Measurements from ENCODE around the gene EXOC6B. TPM values are rescaled to one million over a fixed set of nuclear protein-coding genes. Genes with fewer than 3 reads are reported as not detected.

The EXOC6B gene
- total and polyA plus RNA-seq, 8 donors: 3.4 to 57.2 (median 27.1) TPM

GRCh38 chr2:72330652-72331051 lies 495.2 kb downstream of the EXOC6B start:
- DNase-seq: peak in 1 of 2 donors; percentile 12
- TF ChIP-seq CTCF (IDR thresholded peaks at IDR 0.05) (no peak), POLR2AphosphoS5 (IDR thresholded peaks at IDR 0.05) (no peak), EP300 (IDR thresholded peaks at IDR 0.05) (no peak), POLR2A (IDR thresholded peaks at IDR 0.05) (no peak)
- Histone ChIP-seq H3K4me1 (no peaks in the 10 kb centered on the region), H3K36me3 (no peaks in the 10 kb centered on the region), H3K27me3 (no peaks in the 10 kb centered on the region), H3K27ac (no peak overlapping the region), H3K4me3 (no peak overlapping the region), H3K9me3 (no peaks in the 10 kb centered on the region)
- 78 to 100% (median 86%) methylated on average over 1 of the region's 1 CpG for WGBS, 5 donors
- intact Hi-C loops (cut with DNase I; ENCODE audit: low total_unique reads): no loop called here

- no peaks in the 10 kb centered on the region for H3K9me3 ChIP-seq
- H3K27ac ChIP-seq: no peak overlapping the region
- H3K27me3 ChIP-seq: no peaks in the 10 kb centered on the region
- no peaks in the 10 kb centered on the region for H3K36me3 ChIP-seq
- TF ChIP-seq EP300 (IDR thresholded peaks at IDR 0.05): no peak
- TF ChIP-seq POLR2A (IDR thresholded peaks at IDR 0.05): no peak
- no peak for TF ChIP-seq POLR2AphosphoS5 (IDR thresholded peaks at IDR 0.05)
- intact Hi-C loops (cut with DNase I; ENCODE audit: low total_unique reads): no loop called here
- no peak overlapping the region for H3K4me3 ChIP-seq
- H3K4me1 ChIP-seq: no peaks in the 10 kb centered on the region
- WGBS, 5 donors: 90 to 100% (median 93%) methylated on average over 3 of the region's 3 CpGs
- DNase-seq: no peak
Measured at GRCh38 chr2:72326759-72327158, 499.1 kb downstream of the EXOC6B start.

- H3K27me3 ChIP-seq: no peaks in the 10 kb centered on the region
- H3K4me3 ChIP-seq: no peak overlapping the region
- no peaks in the 10 kb centered on the region for H3K9me3 ChIP-seq
- DNase-seq: peak; percentile 12 to 31
- H3K27ac ChIP-seq: no peak overlapping the region
- no peaks in the 10 kb centered on the region for H3K36me3 ChIP-seq
- H3K4me1 ChIP-seq: no peaks in the 10 kb centered on the region
- WGBS, 5 donors: 78 to 85% (median 81%) methylated on average over 8 of the region's 8 CpGs
- TF ChIP-seq POLR2AphosphoS5 (IDR thresholded peaks at IDR 0.05) (no peak), CTCF (IDR thresholded peaks at IDR 0.05) (peak in 4 of 7 experiments; percentile 23 to 45 (median 32))
- intact Hi-C loops (cut with DNase I; ENCODE audit: low total_unique reads): no loop called here
Measured at GRCh38 chr2:72325592-72326422, 500.0 kb downstream of the EXOC6B start.

- Histone ChIP-seq H3K27ac (no peak overlapping the region), H3K9me3 (no peaks in the 10 kb centered on the region), H3K4me1 (no peaks in the 10 kb centered on the region), H3K27me3 (no peaks in the 10 kb centered on the region), H3K4me3 (no peak overlapping the region), H3K36me3 (no peaks in the 10 kb centered on the region)
- intact Hi-C loops (cut with DNase I; ENCODE audit: low total_unique reads): no loop called here
- no peak for DNase-seq
- TF ChIP-seq POLR2A (IDR thresholded peaks at IDR 0.05) (no peak), CTCF (IDR thresholded peaks at IDR 0.05) (no peak), POLR2AphosphoS5 (IDR thresholded peaks at IDR 0.05) (no peak), EP300 (IDR thresholded peaks at IDR 0.05) (no peak)
Measured at GRCh38 chr2:72316774-72317173, 509.1 kb downstream of the EXOC6B start.

- no peak for DNase-seq
- no peak overlapping the region for H3K27ac ChIP-seq
- TF ChIP-seq EP300 (IDR thresholded peaks at IDR 0.05) (no peak), CTCF (IDR thresholded peaks at IDR 0.05) (no peak), POLR2A (IDR thresholded peaks at IDR 0.05) (no peak), POLR2AphosphoS5 (IDR thresholded peaks at IDR 0.05) (no peak)
- intact Hi-C loops (cut with DNase I; ENCODE audit: low total_unique reads): no loop called here
- no peaks in the 10 kb centered on the region for H3K4me1 ChIP-seq
- H3K27me3 ChIP-seq: no peaks in the 10 kb centered on the region
- no peak overlapping the region for H3K4me3 ChIP-seq
- H3K36me3 ChIP-seq: no peaks in the 10 kb centered on the region
- H3K9me3 ChIP-seq: no peaks in the 10 kb centered on the region
- 88 to 95% (median 91%) methylated on average over 8 to 9 of the region's 9 CpGs for WGBS, 5 donors
Measured at GRCh38 chr2:72300147-72300684, 525.6 kb downstream of the EXOC6B start.

Measured in stomach (tissue), 9 donors.